HG02885 (cell line): ENCODE data around the gene PIK3CD.
A peak's percentile ranks its signal among the peaks of the same experiment; 100 is the strongest.
"Not testable (repeated sequence)": the region's sequence is repeated elsewhere in the genome, so short reads cannot be mapped to it uniquely, and the experiment has no call there.

Experiments used
- ATAC-seq: cut with Tn5 transposase; IDR thresholded peaks from one replicate; pipeline ENCODE4 v1.9.1; 2021; ENCODE audit warnings: mild to moderate bottlenecking; ENCODE audit not compliant: unreplicated experiment, poor library complexity

The PIK3CD gene

GRCh38 chr1:9687120-9687873 is 35.8 kb downstream of the PIK3CD start:
- peak; percentile 41 for ATAC-seq

- peak; percentile 11 for ATAC-seq
These were observed 36.5 kb downstream of the PIK3CD start for GRCh38 chr1:9687874-9688582.

- ATAC-seq = no peak
These were observed 37.1 kb downstream of the PIK3CD start for GRCh38 chr1:9688599-9688998.

- peak; percentile 61 for ATAC-seq
These were observed 37.6 kb downstream of the PIK3CD start for GRCh38 chr1:9689011-9689706.

GRCh38 chr1:9689971-9690381 is 38.4 kb downstream of the PIK3CD start:
- no peak for ATAC-seq

GRCh38 chr1:9690440-9691107 is 39.0 kb downstream of the PIK3CD start:
- ATAC-seq = no peak

- ATAC-seq = no peak
These were observed 39.5 kb downstream of the PIK3CD start for GRCh38 chr1:9691108-9691445.

GRCh38 chr1:9691691-9692090 is 40.2 kb downstream of the PIK3CD start:
- ATAC-seq = no peak

- ATAC-seq = no peak
These were observed 45.3 kb downstream of the PIK3CD start for GRCh38 chr1:9696793-9697192.

- ATAC-seq = no peak
These were observed 47.8 kb downstream of the PIK3CD start for GRCh38 chr1:9699361-9699760.

GRCh38 chr1:9700340-9700739 is 48.8 kb downstream of the PIK3CD start:
- no peak for ATAC-seq

- ATAC-seq = no peak
These were observed 50.1 kb downstream of the PIK3CD start for GRCh38 chr1:9701665-9702064.

- no peak for ATAC-seq
These were observed 51.6 kb downstream of the PIK3CD start for GRCh38 chr1:9703165-9703509.

GRCh38 chr1:9703681-9704080 is 52.1 kb downstream of the PIK3CD start:
- ATAC-seq = no peak

GRCh38 chr1:9705337-9706093 is 54.0 kb downstream of the PIK3CD start:
- no peak for ATAC-seq

GRCh38 chr1:9706178-9706577 is 54.6 kb downstream of the PIK3CD start:
- no peak for ATAC-seq

- ATAC-seq = no peak
These were observed 58.5 kb downstream of the PIK3CD start for GRCh38 chr1:9710037-9710436.

GRCh38 chr1:9711466-9712020 is 60.0 kb downstream of the PIK3CD start:
- ATAC-seq = no peak

GRCh38 chr1:9712767-9713166 is 61.2 kb downstream of the PIK3CD start:
- not testable (repeated sequence) for ATAC-seq

GRCh38 chr1:9714257-9714718 is 62.8 kb downstream of the PIK3CD start:
- no peak for ATAC-seq
